Endodermal cell (in vitro differentiated cells): ENCODE measurements around the gene AGTRAP. TPM values are rescaled to one million over a fixed set of nuclear protein-coding genes. Genes with fewer than 3 reads are reported as not detected.
A peak's percentile ranks its signal among the peaks of the same experiment; 100 is the strongest.

Experiments
- DNase-seq: peaks from one replicate; pipeline ENCODE4 v3.0.0-alpha.2; 2017
- H3K27ac ChIP-seq: 2 replicates; pipeline ENCODE4 v1.5.1; 2013; ENCODE audit warnings: mild to moderate bottlenecking, low read depth, low read length, moderate library complexity
- H3K27me3 ChIP-seq: 2 replicates; pipeline ENCODE4 v1.6.1; 2013; ENCODE audit warnings: mild to moderate bottlenecking, low read length, moderate library complexity; ENCODE audit not compliant: insufficient read depth, control insufficient read depth, poor library complexity, severe bottlenecking
- H3K36me3 ChIP-seq: 2 replicates; pipeline ENCODE4 v1.7.0; 2013; ENCODE audit warnings: mild to moderate bottlenecking, low read length, moderate library complexity; ENCODE audit not compliant: control insufficient read depth, insufficient read depth
- H3K4me1 ChIP-seq: one replicate; pipeline ENCODE4 v1.7.0; 2013; ENCODE audit warnings: low read length; ENCODE audit not compliant: control insufficient read depth, insufficient read depth
- H3K4me3 ChIP-seq: 2 replicates; pipeline ENCODE4 v1.5.1; 2013; ENCODE audit warnings: mild to moderate bottlenecking, low read length, moderate library complexity
- H3K9ac ChIP-seq: 2 replicates; pipeline ENCODE4 v1.6.1; 2013; ENCODE audit warnings: mild to moderate bottlenecking, low read length, moderate library complexity; ENCODE audit not compliant: poor library complexity, severe bottlenecking; ENCODE audit errors: extremely low read depth
- H3K9me3 ChIP-seq: 2 replicates; pipeline ENCODE4 v1.6.1; 2013; ENCODE audit warnings: mild to moderate bottlenecking, low read length, moderate library complexity; ENCODE audit not compliant: control insufficient read depth
- H3K27ac Mint-ChIP-seq: 2 replicates; pipeline ENCODE4 v1.8.0; 2020; ENCODE audit warnings: mixed read lengths
- H3K27me3 Mint-ChIP-seq: 2 replicates; pipeline ENCODE4 v1.8.0; 2021; ENCODE audit warnings: mild to moderate bottlenecking, mixed read lengths; ENCODE audit not compliant: insufficient read depth
- H3K36me3 Mint-ChIP-seq: 2 replicates; pipeline ENCODE4 v1.8.0; 2020; ENCODE audit warnings: low read depth, mixed read lengths
- H3K4me1 Mint-ChIP-seq: 2 replicates; pipeline ENCODE4 v1.8.0; 2020; ENCODE audit warnings: mixed read lengths
- H3K4me3 Mint-ChIP-seq: 2 replicates; pipeline ENCODE4 v1.8.0; 2020; ENCODE audit warnings: mild to moderate bottlenecking, moderate library complexity, mixed read lengths
- H3K9me3 Mint-ChIP-seq: 2 replicates; pipeline ENCODE4 v1.8.0; 2020; ENCODE audit warnings: mild to moderate bottlenecking, mixed read lengths
- WGBS, 2 experiments: methylation state at CpG; one replicate each; pipeline versions ENCODE4 v1.1.5 to v1.1.7; 2013; ENCODE audit warnings: missing lambda C conversion rate in 2 of 2, mixed read lengths in 1 of 2; ENCODE audit not compliant: insufficient coverage in 1 of 2, insufficient read length in 1 of 2; 5-methylcytosine and 5-hydroxymethylcytosine counted together
- long read RNA-seq, 4 experiments: library from polyadenylated mRNA in 2 of 4; library from RNA in 1 of 4; library from capped mRNA in 1 of 4; stranded (forward) in 3 of 4; unstranded in 1 of 4; transcript quantifications; one replicate each; pipeline ENCODE4 v2.0.0, GENCODE V29; 2020 to 2021; ENCODE audit warnings: inconsistent platforms in 1 of 4
- polyA plus RNA-seq, 2 experiments: library from polyadenylated mRNA; stranded (reverse); fragments of 50-300 nt; gene quantifications; one replicate each; pipeline ENCODE4 v1.2.3, GENCODE V29; 2013
- total RNA-seq, 2 donors: library from RNA; stranded (reverse); fragmentation: NEBNext Ultra II Directional in 1 of 2; extraction: Animal tissue kit (Norgen Biotek cat#: 25700) in 1 of 2; gene quantifications; 2 replicates in 1 of 2; 3 replicates in 1 of 2; pipeline ENCODE4 v1.2.1, GENCODE V29; 2021
- TF ChIP-seq, protein P1 (sequence below): fragments of 200-600 bp; sonication (generic); conservative IDR thresholded peaks from 2 replicates; pipeline ENCODE4 v1.5.0; 2021; ENCODE audit warnings: antibody characterized with exemption, mild to moderate bottlenecking

AGTRAP gene, protein sequence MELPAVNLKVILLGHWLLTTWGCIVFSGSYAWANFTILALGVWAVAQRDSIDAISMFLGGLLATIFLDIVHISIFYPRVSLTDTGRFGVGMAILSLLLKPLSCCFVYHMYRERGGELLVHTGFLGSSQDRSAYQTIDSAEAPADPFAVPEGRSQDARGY
- total RNA-seq: 10 to 100 TPM; 71.3 to 81.2 TPM
- polyA plus RNA-seq (2013, experiment 1 of 2): 54.5 TPM
- 49.1 TPM for polyA plus RNA-seq (2013, experiment 2 of 2)
- long read RNA-seq, experiment 1, transcript AGTRAP-203 (5 exons, 1,100 nt): minor isoform, 9 of 61 reads
- long read RNA-seq, experiment 1, transcript AGTRAP-201 (5 exons, 1,107 nt): major isoform, 28 of 61 reads
- long read RNA-seq, experiment 1, partial matches to known transcripts: 11 of 61 reads
- long read RNA-seq, experiment 1, other reads (novel, unspliced or antisense): 7 of 61 reads
- long read RNA-seq, experiment 2, transcript AGTRAP-205 (6 exons, 786 nt): minor isoform, 5 of 132 reads
- long read RNA-seq, experiment 2, transcript AGTRAP-201 (5 exons, 1,107 nt): major isoform, 93 of 132 reads
- long read RNA-seq, experiment 2, transcript AGTRAP-203 (5 exons, 1,100 nt): minor isoform, 19 of 132 reads
- long read RNA-seq, experiment 2, partial matches to known transcripts: 1 of 132 reads
- long read RNA-seq, experiment 2, other reads (novel, unspliced or antisense): 7 of 132 reads
- long read RNA-seq, experiment 3, transcript AGTRAP-201 (5 exons, 1,107 nt): major isoform, 147 of 220 reads
- long read RNA-seq, experiment 3, transcript AGTRAP-209 (6 exons, 942 nt): minor isoform, 6 of 220 reads
- long read RNA-seq, experiment 3, transcript AGTRAP-203 (5 exons, 1,100 nt): minor isoform, 20 of 220 reads
- long read RNA-seq, experiment 3, transcript AGTRAP-205 (6 exons, 786 nt): minor isoform, 15 of 220 reads
- long read RNA-seq, experiment 3, partial matches to known transcripts: 2 of 220 reads
- long read RNA-seq, experiment 3, other reads (novel, unspliced or antisense): 23 of 220 reads
- long read RNA-seq, experiment 4, transcript AGTRAP-203 (5 exons, 1,100 nt): minor isoform, 31 of 242 reads
- long read RNA-seq, experiment 4, transcript AGTRAP-201 (5 exons, 1,107 nt): major isoform, 184 of 242 reads
- long read RNA-seq, experiment 4, transcript AGTRAP-205 (6 exons, 786 nt): minor isoform, 9 of 242 reads
- long read RNA-seq, experiment 4, transcript AGTRAP-209 (6 exons, 942 nt): minor isoform, 8 of 242 reads
- long read RNA-seq, experiment 4, partial matches to known transcripts: 1 of 242 reads
- long read RNA-seq, experiment 4, other reads (novel, unspliced or antisense): 9 of 242 reads

DNA sequence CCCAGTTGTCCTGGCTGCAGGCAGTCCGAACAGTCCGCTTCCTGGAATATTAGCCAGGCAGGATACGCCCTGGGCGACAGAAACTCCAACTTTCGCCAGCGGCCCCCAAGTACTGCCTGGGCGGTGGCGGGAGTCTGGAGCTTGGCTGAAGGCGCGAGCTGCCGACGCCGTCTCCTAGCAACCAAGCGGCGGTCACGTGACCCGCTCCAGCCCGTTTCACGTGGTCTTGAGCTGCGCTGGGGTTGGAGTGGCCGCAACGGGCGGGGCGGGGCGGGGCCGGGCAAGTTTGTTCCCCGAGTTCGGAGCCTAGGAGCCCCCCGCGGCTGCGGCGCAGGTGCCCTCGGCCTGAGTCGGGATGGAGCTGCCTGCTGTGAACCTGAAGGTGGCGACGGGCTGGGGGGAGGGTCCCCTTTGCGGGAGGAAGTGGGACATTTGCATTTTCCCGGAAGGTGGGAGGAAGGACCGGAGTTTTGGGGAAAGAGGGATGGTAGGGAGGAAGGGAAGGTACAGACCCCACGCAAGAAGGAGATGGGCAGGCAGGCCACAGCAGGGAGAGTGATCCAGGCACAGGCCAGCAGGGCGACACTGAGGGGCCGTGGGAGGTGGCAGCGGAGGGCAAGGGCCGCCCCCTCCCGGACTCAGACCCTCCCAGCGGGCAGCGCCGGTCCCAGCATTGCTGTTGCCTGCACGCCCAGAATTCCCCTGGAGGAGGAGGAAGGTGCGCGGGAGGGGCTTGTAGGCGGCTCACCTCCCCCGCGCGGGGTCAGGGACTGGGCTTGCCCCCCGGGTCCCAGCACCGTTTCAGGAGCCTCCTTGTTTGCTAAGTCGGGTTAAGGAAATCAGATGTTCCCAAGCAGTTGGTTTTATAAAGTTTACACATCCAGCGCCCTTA lies at the start of gene AGTRAP:
Gene AGTRAP, plus strand, starts transcription at position 283 of the 892 bp plus-strand sequence. Its CDS starts 73 bp downstream, at position 356.
- H3K4me1 ChIP-seq: no peaks in the 10 kb centered on the region
- TF ChIP-seq, protein P1, sequence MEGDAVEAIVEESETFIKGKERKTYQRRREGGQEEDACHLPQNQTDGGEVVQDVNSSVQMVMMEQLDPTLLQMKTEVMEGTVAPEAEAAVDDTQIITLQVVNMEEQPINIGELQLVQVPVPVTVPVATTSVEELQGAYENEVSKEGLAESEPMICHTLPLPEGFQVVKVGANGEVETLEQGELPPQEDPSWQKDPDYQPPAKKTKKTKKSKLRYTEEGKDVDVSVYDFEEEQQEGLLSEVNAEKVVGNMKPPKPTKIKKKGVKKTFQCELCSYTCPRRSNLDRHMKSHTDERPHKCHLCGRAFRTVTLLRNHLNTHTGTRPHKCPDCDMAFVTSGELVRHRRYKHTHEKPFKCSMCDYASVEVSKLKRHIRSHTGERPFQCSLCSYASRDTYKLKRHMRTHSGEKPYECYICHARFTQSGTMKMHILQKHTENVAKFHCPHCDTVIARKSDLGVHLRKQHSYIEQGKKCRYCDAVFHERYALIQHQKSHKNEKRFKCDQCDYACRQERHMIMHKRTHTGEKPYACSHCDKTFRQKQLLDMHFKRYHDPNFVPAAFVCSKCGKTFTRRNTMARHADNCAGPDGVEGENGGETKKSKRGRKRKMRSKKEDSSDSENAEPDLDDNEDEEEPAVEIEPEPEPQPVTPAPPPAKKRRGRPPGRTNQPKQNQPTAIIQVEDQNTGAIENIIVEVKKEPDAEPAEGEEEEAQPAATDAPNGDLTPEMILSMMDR: peak; percentile 39
- DNase-seq: peak; percentile 98
- no peaks in the 10 kb centered on the region for H3K9me3 Mint-ChIP-seq
- H3K4me1 Mint-ChIP-seq: peaks cover 21% of the 10 kb centered on the region
- peak within 1 kb of the TSS; percentile 77 for H3K9ac ChIP-seq
- peak within 1 kb of the TSS; percentile 91 for H3K4me3 ChIP-seq
- H3K9me3 ChIP-seq: no peaks in the 10 kb centered on the region
- no peaks in the 10 kb centered on the region for H3K36me3 ChIP-seq
- H3K36me3 Mint-ChIP-seq: no peaks in the 10 kb centered on the region
- 1 to 4% methylated on average over 13 to 59 of the region's 59 CpGs for WGBS, 2 experiments
- H3K27ac Mint-ChIP-seq: peak within 1 kb of the TSS; percentile 93
- peak within 1 kb of the TSS; percentile 91 for H3K4me3 Mint-ChIP-seq
- no peaks in the 10 kb centered on the region for H3K27me3 ChIP-seq
- H3K27ac ChIP-seq: peak within 1 kb of the TSS; percentile 68
- peaks cover 1% of the 10 kb centered on the region for H3K27me3 Mint-ChIP-seq

DNA sequence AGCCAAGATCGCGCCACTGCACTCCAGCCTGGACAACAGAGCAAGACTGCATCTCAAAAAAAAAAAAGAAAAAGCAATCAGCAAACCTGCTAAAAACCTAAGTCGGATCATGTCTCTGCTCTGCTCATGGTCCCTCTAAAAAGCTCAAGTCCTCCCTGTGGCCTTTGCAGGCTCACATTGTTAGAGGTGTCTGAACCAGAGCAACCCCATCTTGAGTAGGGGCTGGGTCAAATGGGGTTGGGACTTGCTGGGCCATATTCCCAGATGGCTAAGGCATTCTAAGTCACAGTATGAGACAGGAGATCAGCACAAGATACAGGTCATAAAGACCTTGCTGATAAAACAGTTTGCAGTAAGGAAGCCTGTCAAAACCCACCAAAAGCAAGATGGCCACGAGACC lies 47.4 kb upstream of the AGTRAP start:
- no peak for DNase-seq
- Mint-ChIP-seq H3K36me3 (peaks cover 2% of the 10 kb centered on the region), H3K4me1 (peaks cover 21% of the 10 kb centered on the region), H3K27ac (no peak overlapping the region), H3K27me3 (peaks cover 17% of the 10 kb centered on the region), H3K4me3 (no peak overlapping the region), H3K9me3 (no peaks in the 10 kb centered on the region)
- H3K4me3 ChIP-seq: no peak overlapping the region
- 93 to 96% methylated on average over 4 of the region's 4 CpGs for WGBS, 2 experiments
- TF ChIP-seq, protein P1: no peak
- peaks cover 35% of the 10 kb centered on the region for H3K27me3 ChIP-seq
- H3K4me1 ChIP-seq: no peaks in the 10 kb centered on the region
- no peak overlapping the region for H3K27ac ChIP-seq
- no peaks in the 10 kb centered on the region for H3K36me3 ChIP-seq
- no peak overlapping the region for H3K9ac ChIP-seq
- H3K9me3 ChIP-seq: no peaks in the 10 kb centered on the region
